Activated naive CD8-positive, alpha-beta T cell (primary cell): ENCODE results near the gene THSD4.

Source experiments
- H3K27ac Mint-ChIP-seq: one replicate; pipeline ENCODE4 v1.8.0; 2021; ENCODE audit warnings: mixed read lengths
- H3K27me3 Mint-ChIP-seq: one replicate; pipeline ENCODE4 v1.8.0; 2021; ENCODE audit warnings: mixed read lengths
- H3K36me3 Mint-ChIP-seq: one replicate; pipeline ENCODE4 v1.8.0; 2021; ENCODE audit warnings: mixed read lengths
- H3K4me1 Mint-ChIP-seq: one replicate; pipeline ENCODE4 v1.8.0; 2021; ENCODE audit warnings: low read depth, mixed read lengths
- H3K4me3 Mint-ChIP-seq: one replicate; pipeline ENCODE4 v1.8.0; 2021; ENCODE audit warnings: mild to moderate bottlenecking, mixed read lengths
- H3K9me3 Mint-ChIP-seq: one replicate; pipeline ENCODE4 v1.8.0; 2021; ENCODE audit warnings: low read depth, mixed read lengths

Gene THSD4

DNA sequence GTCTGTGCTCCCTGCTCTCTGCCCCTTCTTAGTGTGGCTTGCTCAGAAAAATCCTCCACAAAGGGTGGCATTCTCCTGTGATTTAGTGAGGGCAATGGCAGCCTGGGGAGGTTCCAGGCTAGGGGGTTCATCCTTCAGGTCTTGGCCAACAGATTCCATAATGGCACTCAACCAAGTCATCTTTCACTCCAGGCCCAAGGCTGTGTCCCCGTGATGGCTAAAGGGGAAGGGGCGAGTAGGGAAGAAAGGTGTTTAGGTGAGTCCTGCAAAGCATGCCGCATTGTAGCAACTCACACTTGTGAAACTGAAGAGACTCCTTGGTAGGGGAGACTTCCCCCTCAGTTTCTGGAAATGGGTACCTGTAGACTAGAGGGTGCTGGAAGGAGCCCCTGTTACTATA is 105.6 kb downstream of the THSD4 start:
- Mint-ChIP-seq H3K36me3 (no peaks in the 10 kb centered on the region), H3K4me1 (no peaks in the 10 kb centered on the region), H3K9me3 (peaks cover 4% of the 10 kb centered on the region), H3K4me3 (no peak overlapping the region), H3K27me3 (peaks cover 25% of the 10 kb centered on the region), H3K27ac (no peak overlapping the region)

DNA sequence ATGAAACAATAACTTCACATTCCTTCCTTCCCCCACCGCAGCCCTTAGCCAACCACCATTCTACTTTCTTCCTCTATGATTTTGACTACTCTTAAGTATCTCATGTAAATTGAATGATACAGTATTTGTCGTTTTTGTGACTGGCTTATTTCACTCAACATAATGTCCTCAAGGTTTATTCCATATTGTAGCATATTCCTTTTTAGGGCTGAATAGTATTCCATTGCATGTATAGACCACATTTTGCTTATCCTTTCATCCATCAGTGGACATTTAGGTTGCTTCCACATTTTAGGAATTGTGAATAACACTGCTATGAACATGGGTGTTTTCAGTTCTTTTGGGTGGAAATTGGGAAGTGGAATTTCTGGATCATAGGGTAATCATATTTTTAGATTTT is 106.1 kb downstream of the THSD4 start:
- Mint-ChIP-seq H3K4me3 (no peak overlapping the region), H3K27me3 (peaks cover 19% of the 10 kb centered on the region)

DNA sequence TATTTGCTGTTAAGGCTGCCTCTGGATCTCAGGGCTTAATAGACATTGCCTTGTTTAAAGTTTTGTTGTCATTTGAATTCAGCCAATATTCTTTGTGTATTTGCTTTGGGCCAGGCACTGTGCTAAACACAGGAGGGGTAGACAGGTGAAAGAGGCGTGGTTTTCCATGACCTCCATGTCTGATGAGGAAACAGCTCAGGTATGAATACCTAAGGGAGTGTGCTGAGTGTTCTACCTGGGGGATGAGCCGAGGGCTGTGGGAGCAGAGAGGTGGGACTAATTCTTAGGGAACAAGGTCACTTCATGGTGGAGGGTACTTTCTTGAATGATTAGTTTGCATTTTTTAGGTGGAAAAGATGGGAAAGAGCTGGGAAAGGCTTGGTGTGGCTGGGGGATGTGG is 108.2 kb downstream of the THSD4 start:
- H3K4me1 Mint-ChIP-seq: no peaks in the 10 kb centered on the region
- no peak overlapping the region for H3K27ac Mint-ChIP-seq
- H3K4me3 Mint-ChIP-seq: no peak overlapping the region
- no peaks in the 10 kb centered on the region for H3K36me3 Mint-ChIP-seq
- peaks cover 14% of the 10 kb centered on the region for H3K27me3 Mint-ChIP-seq
- H3K9me3 Mint-ChIP-seq: peaks cover 4% of the 10 kb centered on the region

More for the DNA sequence above, 106.1 kb downstream of the THSD4 start:
- peaks cover 4% of the 10 kb centered on the region for H3K9me3 Mint-ChIP-seq
- H3K4me1 Mint-ChIP-seq: no peaks in the 10 kb centered on the region
- no peaks in the 10 kb centered on the region for H3K36me3 Mint-ChIP-seq
- H3K27ac Mint-ChIP-seq: no peak overlapping the region

DNA sequence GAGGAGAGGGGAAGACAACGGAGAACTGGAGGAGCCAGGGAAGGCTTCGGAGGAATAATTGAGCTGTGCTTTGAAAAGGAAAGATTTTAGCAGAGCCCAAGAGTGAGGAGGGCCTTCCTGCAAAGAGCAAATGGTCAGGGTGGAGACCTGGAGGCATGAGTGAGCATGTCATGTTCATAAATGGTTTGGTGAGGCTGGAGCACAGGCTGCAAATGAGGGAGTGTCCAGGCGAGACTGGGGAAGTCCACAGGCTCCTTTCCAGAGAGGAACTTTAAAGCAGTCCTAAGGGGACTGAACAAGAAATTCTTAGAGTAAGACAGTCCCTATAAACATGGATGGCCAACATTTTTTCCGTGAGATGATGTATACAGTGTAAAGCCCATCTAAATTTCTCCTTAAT is 108.8 kb downstream of the THSD4 start:
- Mint-ChIP-seq H3K27ac (no peak overlapping the region), H3K9me3 (peaks cover 4% of the 10 kb centered on the region), H3K36me3 (no peaks in the 10 kb centered on the region), H3K27me3 (peaks cover 14% of the 10 kb centered on the region), H3K4me3 (no peak overlapping the region), H3K4me1 (no peaks in the 10 kb centered on the region)

DNA sequence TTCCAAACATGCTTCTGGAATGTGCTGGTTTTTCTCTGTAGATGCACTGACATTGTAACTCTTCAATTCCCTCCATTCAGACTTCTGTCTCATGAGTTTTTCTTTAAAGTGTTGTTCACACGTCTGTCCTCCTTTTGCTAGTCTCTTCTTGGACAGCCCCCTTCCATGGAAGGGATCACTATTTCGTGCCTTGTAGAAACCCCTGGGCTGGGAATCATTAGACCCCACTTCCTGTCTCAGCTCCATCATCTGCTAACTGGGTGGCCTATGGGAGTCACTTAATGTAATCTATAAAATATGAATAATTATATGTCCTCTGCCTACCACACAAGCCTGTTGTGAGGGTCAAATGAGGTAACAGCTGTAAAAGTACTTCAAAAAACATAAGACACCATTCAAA is 110.6 kb downstream of the THSD4 start:
- Mint-ChIP-seq H3K27me3 (peaks cover 14% of the 10 kb centered on the region), H3K36me3 (no peaks in the 10 kb centered on the region), H3K4me3 (no peak overlapping the region), H3K9me3 (peaks cover 4% of the 10 kb centered on the region), H3K27ac (no peak overlapping the region), H3K4me1 (no peaks in the 10 kb centered on the region)

DNA sequence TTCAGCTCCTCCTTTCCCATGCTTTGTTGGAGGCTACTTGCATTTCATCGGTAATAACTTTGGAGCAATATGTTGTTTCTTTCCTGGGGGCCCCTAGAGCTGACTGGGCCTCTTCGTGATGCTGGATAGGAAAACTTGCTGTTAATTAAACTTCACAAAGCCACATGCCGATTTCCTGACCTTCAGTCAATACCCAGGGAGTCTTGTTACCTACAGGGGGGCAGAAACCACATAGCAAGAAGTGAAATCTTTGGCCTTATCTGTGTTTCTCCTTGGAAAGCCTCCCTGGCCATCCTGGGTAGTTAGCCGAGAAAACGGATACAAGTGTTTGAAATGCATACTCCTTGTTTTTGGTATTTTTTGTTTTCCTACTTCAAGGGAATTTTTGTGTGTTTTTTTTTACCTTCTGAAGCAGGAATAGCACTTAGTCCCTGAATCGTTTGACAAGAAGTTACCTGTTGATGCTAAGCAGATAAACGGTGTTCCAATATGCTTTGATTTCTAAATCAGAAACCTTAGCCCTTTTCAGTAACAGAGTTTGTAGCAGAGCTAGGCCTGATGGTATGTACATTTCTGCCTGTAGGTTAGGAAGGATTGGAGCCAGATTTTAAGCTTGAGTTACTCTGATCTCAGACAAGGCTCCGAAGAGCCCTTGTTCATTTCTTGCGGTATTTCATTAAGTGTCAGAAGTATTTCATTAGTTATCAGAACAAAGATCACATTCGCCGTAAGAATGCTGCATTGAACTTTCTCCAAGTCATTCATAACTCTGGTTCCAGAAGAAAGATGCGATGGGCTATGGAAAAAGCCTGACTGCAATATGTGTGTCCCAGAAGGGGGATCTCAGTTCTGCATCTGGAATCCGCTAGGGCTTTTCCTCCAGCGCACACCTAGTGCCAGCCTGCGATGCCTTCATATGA is 111.5 kb downstream of the THSD4 start:
- no peak overlapping the region for H3K27ac Mint-ChIP-seq
- no peaks in the 10 kb centered on the region for H3K4me1 Mint-ChIP-seq
- H3K36me3 Mint-ChIP-seq: no peaks in the 10 kb centered on the region
- no peak overlapping the region for H3K4me3 Mint-ChIP-seq
- H3K9me3 Mint-ChIP-seq: no peaks in the 10 kb centered on the region
- peaks cover 9% of the 10 kb centered on the region for H3K27me3 Mint-ChIP-seq

DNA sequence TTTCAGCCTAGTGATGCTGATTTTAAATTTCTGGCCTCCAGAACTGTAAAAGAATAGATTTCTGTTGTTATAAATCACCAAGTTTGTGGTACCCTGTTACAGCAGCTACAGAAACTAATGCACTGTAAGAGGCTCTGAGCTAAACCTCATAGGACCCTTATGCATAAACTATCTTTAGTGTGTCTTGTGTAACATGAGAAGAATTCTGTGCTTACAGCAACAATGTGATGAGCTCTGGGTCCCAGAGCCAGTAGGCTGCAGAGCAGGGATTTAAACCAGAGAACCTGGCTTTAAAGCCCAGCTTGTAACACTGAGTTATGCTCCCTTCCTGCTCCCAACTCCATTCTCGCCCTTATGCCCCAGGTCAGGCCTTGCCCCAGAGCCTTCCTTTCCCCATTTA is 113.1 kb downstream of the THSD4 start:
- no peak overlapping the region for H3K27ac Mint-ChIP-seq
- peaks cover 6% of the 10 kb centered on the region for H3K27me3 Mint-ChIP-seq
- H3K9me3 Mint-ChIP-seq: no peaks in the 10 kb centered on the region
- H3K4me1 Mint-ChIP-seq: no peaks in the 10 kb centered on the region
- no peaks in the 10 kb centered on the region for H3K36me3 Mint-ChIP-seq
- H3K4me3 Mint-ChIP-seq: no peak overlapping the region

DNA sequence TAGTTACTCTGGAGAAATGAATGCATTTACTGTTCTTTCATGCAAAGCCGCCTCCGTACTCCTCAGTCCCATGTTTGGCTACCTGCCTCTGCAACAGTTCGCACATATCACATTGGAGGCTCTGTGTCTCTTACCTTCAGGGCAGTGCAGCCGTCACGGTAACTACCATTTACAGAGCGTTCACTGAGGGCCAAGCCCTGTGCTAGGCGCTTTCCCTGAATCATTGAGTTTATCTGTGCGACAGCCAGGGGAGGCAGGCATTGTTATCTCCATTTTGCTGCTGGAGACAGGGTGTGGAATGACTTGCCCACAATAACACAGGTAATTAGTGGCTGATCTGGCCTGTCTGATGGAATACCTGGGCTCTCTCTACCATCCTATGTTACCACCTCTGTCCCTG is 115.0 kb downstream of the THSD4 start:
- Mint-ChIP-seq H3K4me3 (no peak overlapping the region), H3K27ac (no peak overlapping the region), H3K9me3 (no peaks in the 10 kb centered on the region), H3K27me3 (peaks cover 6% of the 10 kb centered on the region), H3K36me3 (no peaks in the 10 kb centered on the region), H3K4me1 (no peaks in the 10 kb centered on the region)

DNA sequence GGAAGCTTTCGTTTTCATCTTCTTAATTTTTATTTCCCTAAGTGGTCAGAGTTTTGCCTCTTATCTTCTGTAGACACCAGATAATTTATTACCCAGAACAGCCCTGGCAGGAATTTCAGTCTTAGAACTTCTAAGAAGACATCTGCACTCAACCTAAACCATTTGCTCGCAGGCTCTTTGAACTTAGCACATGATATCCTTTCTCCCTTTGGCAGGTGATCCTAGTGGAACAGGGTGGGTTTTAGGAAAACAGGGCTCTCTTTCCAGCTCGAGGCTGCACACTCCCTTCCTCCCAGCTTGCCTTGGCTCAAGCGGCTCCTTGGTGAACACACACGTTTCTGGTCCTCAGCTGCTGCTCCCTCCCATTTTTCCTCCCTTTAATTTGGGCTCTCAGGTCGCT is 116.5 kb downstream of the THSD4 start:
- H3K36me3 Mint-ChIP-seq: no peaks in the 10 kb centered on the region
- H3K27me3 Mint-ChIP-seq: peaks cover 6% of the 10 kb centered on the region
- H3K9me3 Mint-ChIP-seq: no peaks in the 10 kb centered on the region
- no peaks in the 10 kb centered on the region for H3K4me1 Mint-ChIP-seq
- H3K27ac Mint-ChIP-seq: no peak overlapping the region
- no peak overlapping the region for H3K4me3 Mint-ChIP-seq

DNA sequence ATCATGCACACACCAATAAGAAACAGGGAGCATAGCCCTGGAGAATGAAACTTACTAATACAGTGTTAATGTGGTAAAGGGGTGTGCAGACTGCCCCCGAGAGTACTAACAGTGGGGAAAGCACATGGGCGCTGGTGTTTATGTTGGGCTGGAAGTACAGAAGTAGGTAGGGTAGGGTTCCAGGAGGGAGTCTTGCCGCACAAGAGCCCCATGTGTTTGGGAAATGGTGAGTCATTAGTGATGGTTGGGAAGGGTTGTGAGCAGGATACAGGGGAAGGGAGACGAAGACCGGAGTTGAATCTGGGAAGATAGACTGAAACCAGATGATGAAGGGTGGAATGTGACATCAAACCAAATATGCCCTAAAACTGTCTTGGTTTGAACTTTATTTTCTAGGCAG is 117.1 kb downstream of the THSD4 start:
- Mint-ChIP-seq H3K27ac (no peak overlapping the region), H3K4me1 (no peaks in the 10 kb centered on the region), H3K36me3 (no peaks in the 10 kb centered on the region), H3K4me3 (no peak overlapping the region), H3K9me3 (no peaks in the 10 kb centered on the region), H3K27me3 (peaks cover 6% of the 10 kb centered on the region)

DNA sequence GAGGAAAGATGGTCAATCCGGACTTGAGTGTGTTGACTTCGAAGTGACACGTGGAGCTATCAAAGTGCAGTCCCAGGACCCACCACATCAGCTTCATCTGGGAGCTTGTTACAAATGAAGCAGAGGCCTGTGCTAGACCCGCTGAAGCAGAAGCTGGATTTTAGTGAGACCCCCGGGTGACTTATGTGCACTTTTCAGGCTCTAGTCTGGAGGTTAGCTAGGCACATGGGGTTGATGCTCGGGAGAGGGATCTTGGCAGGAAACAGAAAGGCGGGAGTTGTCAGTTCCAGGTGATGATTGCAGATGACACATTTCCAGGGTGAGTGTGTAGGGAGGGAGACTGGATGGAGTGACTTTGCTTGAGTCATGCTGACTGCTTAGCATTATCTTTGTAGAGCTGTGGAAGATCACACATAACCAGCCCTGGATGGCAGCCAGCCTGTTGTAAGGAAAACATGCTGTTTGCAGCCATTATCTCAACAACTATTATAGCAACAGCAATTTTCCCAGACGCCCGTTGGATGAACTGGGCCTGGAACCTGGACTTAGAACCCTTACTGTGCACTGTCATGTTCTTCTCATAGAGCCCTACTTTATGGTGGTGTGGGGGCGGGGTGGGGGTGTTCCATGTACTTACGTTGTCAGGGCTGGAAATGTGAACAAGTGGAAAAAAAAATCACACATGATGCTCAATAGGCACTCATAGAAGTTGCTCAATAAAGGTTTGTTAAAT is 122.4 kb downstream of the THSD4 start:
- Mint-ChIP-seq H3K4me3 (no peak overlapping the region), H3K27ac (no peak overlapping the region), H3K4me1 (no peaks in the 10 kb centered on the region), H3K36me3 (no peaks in the 10 kb centered on the region), H3K27me3 (peaks cover 8% of the 10 kb centered on the region), H3K9me3 (no peaks in the 10 kb centered on the region)

DNA sequence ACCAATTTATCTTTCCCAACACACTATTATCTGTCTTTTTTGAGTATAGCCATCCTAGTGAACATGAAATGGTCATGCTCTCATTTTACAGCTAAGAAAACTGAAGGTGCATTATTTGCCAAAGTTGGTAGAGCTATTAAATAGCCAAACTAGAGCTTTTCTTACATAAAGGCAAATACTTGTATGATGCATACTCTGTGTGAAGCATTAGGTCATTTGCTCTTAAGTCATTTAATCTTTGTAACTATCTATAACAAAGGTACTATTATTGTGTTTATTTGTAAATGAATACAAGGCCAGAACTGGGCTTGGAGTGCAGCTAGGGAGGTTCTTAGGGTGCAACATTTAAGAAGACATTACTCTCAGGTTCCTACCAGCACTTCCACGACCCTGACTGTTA is 123.7 kb downstream of the THSD4 start:
- H3K4me1 Mint-ChIP-seq: no peaks in the 10 kb centered on the region
- no peaks in the 10 kb centered on the region for H3K36me3 Mint-ChIP-seq
- no peak overlapping the region for H3K4me3 Mint-ChIP-seq
- no peaks in the 10 kb centered on the region for H3K9me3 Mint-ChIP-seq
- peaks cover 6% of the 10 kb centered on the region for H3K27me3 Mint-ChIP-seq
- no peak overlapping the region for H3K27ac Mint-ChIP-seq

DNA sequence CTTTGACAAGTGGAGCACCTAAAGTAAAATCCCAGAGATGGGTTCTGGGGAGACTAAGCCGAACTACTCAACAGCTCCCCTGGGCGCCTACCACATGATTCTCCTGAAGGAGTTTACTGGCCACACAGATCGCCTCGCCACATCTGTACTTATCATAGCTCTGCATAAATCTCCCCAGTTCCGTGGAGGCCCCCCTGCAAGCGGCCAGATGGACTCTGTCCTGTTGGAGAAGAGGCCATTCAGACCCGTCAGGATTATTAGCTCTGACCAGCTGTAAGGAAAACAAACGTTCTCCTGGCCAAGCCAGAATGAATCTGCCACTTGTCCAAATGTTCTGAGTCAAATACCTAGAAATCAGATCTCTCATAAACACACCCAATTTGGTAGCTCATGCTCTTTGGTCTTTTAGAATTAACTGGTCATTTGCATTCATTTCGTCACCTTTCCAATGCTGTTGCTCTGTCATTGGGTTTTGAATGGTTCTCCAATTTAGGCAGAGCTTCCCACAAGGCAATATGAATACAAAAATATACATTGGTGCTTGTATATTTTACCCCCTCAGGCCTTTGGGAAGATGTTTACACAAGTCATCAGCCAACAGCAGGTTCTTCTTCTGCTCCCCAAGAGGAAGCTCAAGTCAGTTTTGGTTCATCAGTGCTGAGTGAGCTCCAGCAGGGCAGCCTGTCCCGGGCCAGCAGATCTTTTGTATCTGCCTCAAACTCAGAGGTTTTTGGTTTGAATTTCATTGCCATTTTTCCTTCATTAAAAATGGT is 124.5 kb downstream of the THSD4 start:
- no peaks in the 10 kb centered on the region for H3K36me3 Mint-ChIP-seq
- no peaks in the 10 kb centered on the region for H3K4me1 Mint-ChIP-seq
- H3K4me3 Mint-ChIP-seq: no peak overlapping the region
- H3K9me3 Mint-ChIP-seq: no peaks in the 10 kb centered on the region
- peaks cover 3% of the 10 kb centered on the region for H3K27me3 Mint-ChIP-seq
- no peak overlapping the region for H3K27ac Mint-ChIP-seq

DNA sequence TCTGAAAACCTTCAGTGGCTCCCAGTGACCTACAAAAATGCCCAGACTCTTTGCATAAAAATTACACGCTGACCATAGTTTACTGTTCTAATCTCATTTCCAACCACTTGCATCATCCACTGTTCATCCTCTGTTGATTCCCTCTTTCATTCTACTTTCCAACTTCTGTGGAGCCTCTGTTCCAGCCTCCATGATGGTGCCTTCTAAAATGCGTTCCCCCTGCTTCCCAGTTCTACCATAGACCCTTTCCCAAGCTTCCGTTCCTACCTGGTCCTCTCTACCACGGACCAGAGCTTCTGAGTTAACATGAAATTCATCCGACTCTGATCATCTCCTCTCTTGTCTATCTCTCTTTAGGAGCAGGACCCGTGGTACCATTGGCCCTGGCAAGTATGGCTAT is 127.0 kb downstream of the THSD4 start:
- Mint-ChIP-seq H3K36me3 (no peaks in the 10 kb centered on the region), H3K27me3 (peaks cover 2% of the 10 kb centered on the region), H3K27ac (no peak overlapping the region), H3K4me1 (no peaks in the 10 kb centered on the region), H3K4me3 (no peak overlapping the region), H3K9me3 (no peaks in the 10 kb centered on the region)

DNA sequence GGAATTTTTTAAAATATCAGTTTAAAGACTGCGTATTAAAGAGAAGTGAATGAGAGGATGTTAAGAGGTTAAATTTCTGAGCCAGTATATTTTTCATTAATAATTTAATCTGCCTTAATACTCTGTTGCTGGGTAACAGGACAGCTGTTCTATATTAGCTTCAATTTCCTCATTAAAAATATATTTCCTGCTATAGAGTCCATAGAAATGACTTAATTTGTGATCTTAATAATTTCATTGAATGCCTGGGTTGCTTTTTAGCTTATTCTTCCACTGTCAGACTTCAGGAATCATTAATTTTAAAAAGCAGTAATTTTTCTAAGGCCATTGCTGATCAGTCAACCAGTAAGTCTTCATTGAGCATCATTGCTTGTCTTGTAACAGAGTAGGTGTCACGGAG is 129.0 kb downstream of the THSD4 start:
- no peaks in the 10 kb centered on the region for H3K36me3 Mint-ChIP-seq

More for the DNA sequence above, 129.0 kb downstream of the THSD4 start:
- no peaks in the 10 kb centered on the region for H3K9me3 Mint-ChIP-seq
- no peak overlapping the region for H3K4me3 Mint-ChIP-seq
- H3K27ac Mint-ChIP-seq: no peak overlapping the region
- H3K4me1 Mint-ChIP-seq: no peaks in the 10 kb centered on the region
- H3K27me3 Mint-ChIP-seq: peaks cover 1% of the 10 kb centered on the region
